PC-9 (cell line): ENCODE measurements around the gene LNX1. TPM values are rescaled to one million over a fixed set of nuclear protein-coding genes. Genes with fewer than 3 reads are reported as not detected.

Experiments
- BruUV-seq: library from RNA; stranded (reverse); fragments of 400-500 nt; replicated peaks from 2 replicates; lab custom pipeline; 2021; lab: Mats Ljungman, UMichigan
- CTCF ChIA-PET: fragments of 300-600 bp; sonication (Branson Sonifier 250); formaldehyde crosslinking; loops from one replicate; lab custom pipeline; 2022; ENCODE audit warnings: antibody characterized with exemption; lab: Charles Lee
- POLR2A ChIA-PET: fragments of 300-600 bp; sonication (Branson Sonifier 250); formaldehyde crosslinking; loops from one replicate; lab custom pipeline; 2022; ENCODE audit warnings: antibody characterized with exemption; ENCODE audit not compliant: unreplicated experiment; lab: Charles Lee
- DNase-seq, 2 experiments: peaks; one replicate each; pipeline versions ENCODE4 v3.0.0 to v3.0.0-alpha.2; 2015 to 2022; ENCODE audit warnings: mixed read lengths in 1 of 2
- H2AFZ ChIP-seq: fragments of 200-600 bp; sonication (generic); 2 replicates; pipeline ENCODE4 v1.8.1; 2017; ENCODE audit warnings: antibody characterized with exemption
- H3F3A ChIP-seq: fragments of 200-600 bp; sonication (generic); 2 replicates; pipeline ENCODE4 v1.8.1; 2017; ENCODE audit warnings: antibody characterized with exemption, mild to moderate bottlenecking, low read depth; ENCODE audit not compliant: insufficient read depth
- H3K27ac ChIP-seq: fragments of 200-600 bp; sonication (generic); 2 replicates; pipeline ENCODE4 v1.6.1; 2016; ENCODE audit warnings: mixed run types
- H3K27me3 ChIP-seq: fragments of 200-600 bp; sonication (generic); 2 replicates; pipeline ENCODE4 v1.6.1; 2016; ENCODE audit warnings: low read depth, mixed run types; ENCODE audit not compliant: insufficient read depth
- H3K36me3 ChIP-seq: fragments of 200-600 bp; sonication (generic); 2 replicates; pipeline ENCODE4 v1.6.1; 2016; ENCODE audit warnings: low read depth, mixed run types
- H3K4me1 ChIP-seq: fragments of 200-600 bp; sonication (generic); replicated peaks from 2 replicates; pipeline ENCODE4 v1.6.1; 2016; ENCODE audit warnings: mixed run types; ENCODE audit not compliant: insufficient read depth
- H3K4me2 ChIP-seq: fragments of 200-600 bp; sonication (generic); 2 replicates; pipeline ENCODE4 v1.6.1; 2017; ENCODE audit warnings: mixed run types
- H3K4me3 ChIP-seq: fragments of 200-600 bp; sonication (generic); 2 replicates; pipeline ENCODE4 v1.6.1; 2016; ENCODE audit warnings: mixed run types
- H3K79me2 ChIP-seq: fragments of 200-600 bp; sonication (generic); 2 replicates; pipeline ENCODE4 v1.6.1; 2017; ENCODE audit warnings: low read depth, mixed run types
- H3K9me2 ChIP-seq: fragments of 200-600 bp; sonication (generic); 2 replicates; pipeline ENCODE4 v1.8.1; 2017; ENCODE audit warnings: mild to moderate bottlenecking; ENCODE audit not compliant: insufficient read depth
- H3K9me3 ChIP-seq: fragments of 200-600 bp; sonication (generic); 2 replicates; pipeline ENCODE4 v1.8.1; 2016; ENCODE audit warnings: low read depth; ENCODE audit not compliant: insufficient read depth
- H4K20me1 ChIP-seq: fragments of 200-600 bp; sonication (generic); 2 replicates; pipeline ENCODE4 v1.8.1; 2017; ENCODE audit not compliant: insufficient read depth
- CTCF ChIP-seq: fragments of 200-600 bp; sonication (generic); conservative IDR thresholded peaks from 2 replicates; pipeline ENCODE4 v1.6.1; 2017; ENCODE audit warnings: mixed run types, antibody characterized with exemption, mild to moderate bottlenecking, moderate library complexity
- EZH2 ChIP-seq: fragments of 200-600 bp; sonication (generic); IDR thresholded peaks from 2 replicates; pipeline ENCODE4 v1.8.0; 2017; ENCODE audit warnings: antibody characterized with exemption, low read depth
- intact Hi-C: fragments of 100-400 bp; cut with micrococcal nuclease; formaldehyde crosslinking; loops from one replicate; pipeline ENCODE4 v1.10.0; 2022; ENCODE audit not compliant: unreplicated experiment
- total RNA-seq: library from RNA; stranded (reverse); gene quantifications from 2 replicates; pipeline ENCODE4 v1.2.3, GENCODE V29; 2021

LNX1 gene
- total RNA-seq, 1 experiment from 2014 or later = 3.4 TPM

DNA sequence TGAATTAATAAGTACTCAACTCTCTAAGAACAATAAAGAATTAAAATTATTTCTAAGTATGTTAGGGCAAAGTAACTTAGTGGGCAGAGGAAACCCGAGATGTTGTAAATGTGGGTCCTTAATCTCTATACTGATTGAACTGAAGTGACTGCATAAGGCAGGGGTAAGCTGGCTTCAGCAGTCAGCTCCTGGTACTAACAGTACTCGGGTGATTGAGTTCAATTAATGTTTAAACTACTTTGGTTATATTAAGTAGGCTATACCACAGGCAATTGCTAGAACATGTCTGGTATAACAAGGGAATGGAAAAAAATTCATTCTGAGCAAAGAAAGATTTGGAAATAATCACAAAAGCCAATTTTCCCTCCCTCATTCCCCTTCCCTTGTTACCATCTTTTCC is 90.7 kb downstream of the LNX1 start:
- intact Hi-C loops = no loop called here
- no peaks in the 10 kb centered on the region for H3K9me3 ChIP-seq
- H2AFZ ChIP-seq = no peak overlapping the region
- no peaks in the 10 kb centered on the region for H3K27me3 ChIP-seq
- H3K4me2 ChIP-seq = no peak overlapping the region
- ChIA-PET CTCF (no interaction called here), POLR2A (no interaction called here)
- H3K79me2 ChIP-seq = no peaks in the 10 kb centered on the region
- no peaks in the 10 kb centered on the region for H3K9me2 ChIP-seq
- H3F3A ChIP-seq = no peaks in the 10 kb centered on the region
- H3K36me3 ChIP-seq = no peaks in the 10 kb centered on the region
- no peak overlapping the region for H3K27ac ChIP-seq
- H4K20me1 ChIP-seq = no peaks in the 10 kb centered on the region
- no peaks in the 10 kb centered on the region for H3K4me1 ChIP-seq
- TF ChIP-seq CTCF (no peak), EZH2 (no peak)
- H3K4me3 ChIP-seq = no peak overlapping the region
- DNase-seq = no peak
- no TSS peak for BruUV-seq

DNA sequence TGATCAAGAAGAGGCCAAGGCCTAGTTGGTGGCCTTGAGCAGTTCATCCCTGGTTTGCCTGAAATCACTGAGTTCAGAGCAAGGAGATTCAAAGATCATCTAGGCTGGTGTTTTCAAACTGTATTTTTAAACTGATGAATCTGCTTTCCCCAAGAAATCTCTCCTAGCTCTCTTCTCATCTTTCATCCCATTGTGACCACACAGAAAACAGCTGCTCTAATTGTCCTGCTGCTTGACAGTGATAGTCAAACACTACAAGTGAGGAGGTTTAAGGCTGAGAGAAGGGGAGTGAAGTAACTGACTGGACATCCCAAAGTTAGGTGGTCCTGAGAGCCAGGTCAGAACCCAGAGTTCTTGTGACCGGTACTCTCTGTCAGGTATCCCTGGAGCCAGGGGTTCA is 91.5 kb downstream of the LNX1 start:
- CTCF ChIA-PET = no interaction called here

DNA sequence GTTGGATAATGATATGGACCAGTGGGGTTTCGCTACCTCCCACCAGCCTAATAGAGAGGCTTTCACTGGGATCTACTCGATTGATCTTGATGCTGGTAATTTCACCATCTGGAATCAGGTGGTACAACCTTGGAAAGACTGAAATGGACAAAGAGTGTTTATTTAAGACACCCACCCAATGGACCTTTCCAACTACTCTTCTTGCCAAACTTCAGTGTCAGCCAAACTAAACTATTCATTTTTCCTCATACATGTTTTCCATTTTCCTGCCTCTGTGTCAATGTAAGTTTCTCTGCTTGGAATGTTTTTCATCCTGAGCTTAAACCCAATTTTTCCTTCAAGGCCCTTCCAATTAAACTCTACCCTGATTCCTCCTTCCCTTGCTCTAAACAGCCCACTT is 92.6 kb downstream of the LNX1 start:
- Histone ChIP-seq H3K9me3 (no peaks in the 10 kb centered on the region), H3K4me2 (no peak overlapping the region), H3K27ac (no peak overlapping the region), H3K79me2 (no peaks in the 10 kb centered on the region), H3K36me3 (no peaks in the 10 kb centered on the region), H4K20me1 (no peaks in the 10 kb centered on the region), H3K27me3 (no peaks in the 10 kb centered on the region), H3K4me3 (no peak overlapping the region), H2AFZ (no peak overlapping the region), H3K9me2 (no peaks in the 10 kb centered on the region), H3F3A (no peaks in the 10 kb centered on the region), H3K4me1 (no peaks in the 10 kb centered on the region)
- DNase-seq = no peak
- TF ChIP-seq EZH2 = no peak
- no peak for TF ChIP-seq CTCF
- POLR2A ChIA-PET = no interaction called here
- CTCF ChIA-PET = no interaction called here
- no TSS peak for BruUV-seq
- intact Hi-C loops = no loop called here

More for the DNA sequence above, 91.5 kb downstream of the LNX1 start:
- intact Hi-C loops = no loop called here
- BruUV-seq = no TSS peak
- Histone ChIP-seq H3F3A (no peaks in the 10 kb centered on the region), H3K4me2 (no peak overlapping the region), H3K36me3 (no peaks in the 10 kb centered on the region), H3K79me2 (no peaks in the 10 kb centered on the region), H3K27me3 (no peaks in the 10 kb centered on the region), H4K20me1 (no peaks in the 10 kb centered on the region), H3K4me3 (no peak overlapping the region), H3K4me1 (no peaks in the 10 kb centered on the region), H3K9me2 (no peaks in the 10 kb centered on the region), H2AFZ (no peak overlapping the region), H3K27ac (no peak overlapping the region), H3K9me3 (no peaks in the 10 kb centered on the region)
- POLR2A ChIA-PET = no interaction called here
- no peak for TF ChIP-seq EZH2
- TF ChIP-seq CTCF = no peak
- DNase-seq = no peak
